ENCODE measurements around the gene XXYLT1.

- TF ChIP-seq CTCF (IDR thresholded peaks at IDR 0.05), result no peak
- no peak for TF ChIP-seq POLR2A (IDR thresholded peaks at IDR 0.05)
Observed at GRCh38 chr3:195040094-195040493, 230.9 kb downstream of the XXYLT1 start.
